HG02870 (cell line): ENCODE results near the gene RGS9.

ENCODE experiments used
- ATAC-seq: cut with Tn5 transposase; IDR thresholded peaks from one replicate; pipeline ENCODE4 v1.9.1; 2021; ENCODE audit warnings: mild to moderate bottlenecking, moderate library complexity; ENCODE audit not compliant: unreplicated experiment

The RGS9 gene

GRCh38 chr17:65236321-65236720 is 99.2 kb downstream of the RGS9 start:
- ATAC-seq, result no peak

- no peak for ATAC-seq
These were observed 106.9 kb downstream of the RGS9 start for GRCh38 chr17:65243838-65244625.

DNA sequence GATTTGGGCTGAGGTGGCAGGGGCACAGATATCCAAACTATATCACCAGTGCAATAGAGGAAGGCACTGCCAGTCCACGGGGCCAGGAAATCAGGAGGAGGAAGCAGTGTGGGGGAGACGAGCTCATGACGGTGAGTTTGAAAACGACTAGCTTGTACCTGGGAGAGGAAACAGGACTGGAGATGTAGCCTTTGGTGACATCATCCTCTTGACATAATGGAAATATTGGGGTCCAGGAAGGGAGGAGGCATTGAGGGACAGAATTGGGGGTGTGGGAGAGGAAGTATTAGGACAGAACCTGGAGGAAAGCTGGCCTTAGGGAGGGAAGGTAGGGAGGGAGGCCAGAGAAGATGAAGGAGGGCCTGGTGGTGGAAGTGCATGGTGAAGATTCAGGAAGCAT is 109.1 kb downstream of the RGS9 start:
- ATAC-seq, result no peak

DNA sequence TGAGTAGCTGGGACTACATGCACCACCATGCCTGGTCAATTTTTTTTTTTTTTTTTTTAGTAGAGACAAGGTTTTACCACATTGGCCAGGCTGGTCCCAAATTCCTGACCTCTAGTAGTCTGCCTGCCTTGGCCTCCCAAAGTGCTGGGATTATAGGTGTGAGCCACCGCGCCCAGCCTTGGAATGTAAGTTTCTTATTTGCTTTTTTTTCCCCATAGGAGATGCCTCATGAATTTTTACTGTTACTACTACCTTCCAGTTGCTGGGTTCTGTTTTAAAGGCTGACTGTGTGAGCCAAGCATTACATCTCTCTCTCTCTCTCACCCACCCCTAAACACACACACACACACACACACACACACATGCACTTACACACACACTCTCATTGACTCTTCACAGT is 112.6 kb downstream of the RGS9 start:
- ATAC-seq, result no peak

DNA sequence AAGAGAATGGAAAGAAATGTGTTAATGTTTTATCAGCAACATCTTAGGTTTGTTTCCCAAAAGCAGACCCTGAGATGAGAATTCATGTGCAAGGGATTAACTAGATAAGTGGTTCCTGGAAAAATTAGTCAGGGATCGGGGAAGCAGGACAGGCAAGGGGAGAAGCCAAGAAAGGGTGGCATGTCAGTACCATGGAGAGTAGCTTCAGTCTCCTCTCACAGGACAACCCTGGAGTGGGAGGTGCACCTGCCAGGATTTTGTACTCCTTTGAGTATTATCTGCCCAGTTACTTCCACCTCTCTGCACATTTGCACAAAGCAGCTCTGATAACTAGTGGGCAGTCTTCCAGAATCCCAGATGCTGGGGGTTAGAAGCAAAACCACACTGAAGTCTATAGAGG is 117.0 kb downstream of the RGS9 start:
- no peak for ATAC-seq

DNA sequence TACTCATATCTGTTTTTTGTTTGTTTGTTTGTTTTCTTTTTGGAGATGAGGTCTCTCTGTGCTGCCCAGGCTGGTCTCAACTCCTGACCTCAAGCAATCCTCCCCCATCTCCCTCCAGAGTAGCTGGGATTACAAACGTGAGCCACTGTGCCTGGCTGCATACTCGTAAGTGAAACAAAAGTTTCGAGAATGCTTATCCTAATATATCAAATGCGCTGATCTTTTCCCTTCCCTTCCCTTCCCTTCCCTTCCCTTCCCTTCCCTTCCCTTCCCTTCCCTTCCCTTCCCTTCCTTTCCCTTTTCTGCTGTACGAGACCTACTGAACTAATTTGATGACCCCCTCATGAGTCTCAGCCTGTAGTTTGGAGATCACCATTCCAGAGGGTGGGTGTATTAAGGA is 122.1 kb downstream of the RGS9 start:
- no peak for ATAC-seq

- ATAC-seq, result no peak
These were observed 122.7 kb downstream of the RGS9 start for GRCh38 chr17:65259696-65260485.

DNA sequence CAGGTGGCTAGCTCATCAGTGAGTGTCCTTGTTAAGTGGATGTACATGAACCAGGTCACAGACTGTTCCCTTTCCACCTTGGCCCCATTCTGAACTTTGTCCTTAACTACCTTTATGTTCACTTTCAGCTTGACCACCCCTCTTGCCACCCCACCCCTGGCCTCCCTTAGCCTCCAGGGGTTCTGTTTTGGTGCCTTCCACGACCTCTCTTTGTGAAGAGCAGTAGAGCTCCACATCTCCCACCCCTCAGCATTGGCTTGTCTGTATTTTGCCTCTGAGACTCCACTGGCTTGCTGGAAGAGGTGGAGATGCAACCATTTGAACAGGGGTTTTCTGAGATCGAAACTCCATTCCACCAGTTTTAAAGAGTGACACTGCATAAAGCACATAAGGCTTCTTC is 123.5 kb downstream of the RGS9 start:
- no peak for ATAC-seq

DNA sequence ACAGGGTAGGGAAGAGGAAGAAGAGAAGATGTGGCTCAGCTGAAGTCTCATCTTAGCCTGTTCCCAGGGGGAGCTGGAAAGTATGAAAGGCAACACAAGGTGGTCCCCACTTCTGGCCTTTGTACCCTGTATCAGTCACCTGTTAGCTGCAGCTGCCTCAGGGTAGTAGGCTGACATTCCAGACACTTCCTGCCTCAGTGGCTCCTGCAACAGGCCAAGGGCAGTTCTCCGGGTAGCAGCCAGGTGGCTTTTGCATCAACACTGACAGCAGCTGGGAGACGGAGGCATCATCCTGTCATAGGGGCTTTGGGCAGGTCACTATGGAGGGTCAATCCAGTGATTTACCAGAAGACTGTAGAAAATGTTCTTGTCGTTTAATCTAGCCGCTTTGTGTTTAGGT is 124.0 kb downstream of the RGS9 start:
- no peak for ATAC-seq

- no peak for ATAC-seq
These were observed 124.8 kb downstream of the RGS9 start for GRCh38 chr17:65261682-65262636.

GRCh38 chr17:65265276-65265675 is 128.1 kb downstream of the RGS9 start:
- no peak for ATAC-seq

GRCh38 chr17:65268832-65269231 is 131.7 kb downstream of the RGS9 start:
- ATAC-seq, result no peak

DNA sequence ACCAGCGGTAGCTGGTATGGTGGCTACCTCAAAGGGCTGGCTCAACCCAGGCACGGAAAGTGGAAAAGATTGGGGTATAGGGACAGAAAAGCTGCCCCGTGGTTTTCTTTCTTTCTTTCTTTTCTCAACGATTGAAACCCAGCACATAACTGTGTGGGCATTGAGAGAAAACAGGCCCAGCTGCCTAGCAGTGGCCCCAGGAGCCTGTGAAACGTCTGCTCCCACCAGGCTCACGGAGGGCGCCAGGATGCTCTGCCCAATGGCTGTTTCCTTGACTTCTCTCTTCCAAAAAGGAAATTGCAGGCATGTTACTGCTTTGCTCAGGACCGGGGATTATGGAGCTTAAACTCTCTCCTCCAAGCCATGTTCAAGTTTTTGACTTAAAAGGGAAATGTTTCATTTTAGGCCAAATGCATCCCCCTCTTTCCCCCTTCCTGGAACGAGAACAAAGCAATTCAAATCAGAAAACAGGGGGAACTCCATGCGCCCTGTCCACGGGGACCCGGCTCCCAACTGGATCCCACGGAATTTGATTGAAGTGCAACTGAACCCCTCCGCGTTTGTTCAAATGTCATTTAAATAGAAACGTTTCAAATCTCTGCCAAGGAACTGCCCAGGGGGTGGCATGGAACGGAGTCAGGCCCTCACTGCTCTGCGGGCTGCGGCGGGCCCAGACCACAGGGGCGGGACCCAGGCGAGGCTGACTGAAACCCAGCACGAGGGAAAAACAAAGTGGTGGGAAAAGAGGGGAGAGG is 133.5 kb downstream of the RGS9 start:
- ATAC-seq, result no peak

- no peak for ATAC-seq
These were observed 134.1 kb downstream of the RGS9 start for GRCh38 chr17:65271296-65271695.
